Kidney epithelial cell (primary cell): Measurements from ENCODE around the gene YEATS4. TPM values are rescaled to one million over a fixed set of nuclear protein-coding genes. Genes with fewer than 3 reads are reported as not detected.

Experiments
- DNase-seq: peaks from one replicate; pipeline ENCODE4 v3.0.0-alpha.2; 2010; ENCODE audit warnings: low read depth
- H3K27me3 ChIP-seq: 2 replicates; pipeline ENCODE4 v1.6.0; 2011; ENCODE audit warnings: low read length; ENCODE audit not compliant: control insufficient read depth, insufficient read depth
- H3K36me3 ChIP-seq: 2 replicates; pipeline ENCODE4 v1.5.1; 2011; ENCODE audit warnings: low read length; ENCODE audit not compliant: control insufficient read depth, insufficient read depth
- H3K4me3 ChIP-seq: 2 replicates; pipeline ENCODE4 v1.5.1; 2011; ENCODE audit warnings: low read depth, mild to moderate bottlenecking, control low read depth, low read length
- total RNA-seq: library from RNA; depleted of rRNA; stranded (reverse); fragments of >200 nt; gene quantifications from 2 replicates; pipeline ENCODE4 v1.2.3, GENCODE V29; 2015
- TF ChIP-seq, protein P1 (sequence below): IDR thresholded peaks from 2 replicates; pipeline ENCODE4 v1.5.1; 2011; ENCODE audit warnings: mild to moderate bottlenecking, moderate library complexity, low read length, control low read depth, inconsistent platforms; ENCODE audit not compliant: insufficient read depth, poor library complexity, severe bottlenecking

The YEATS4 gene
- total RNA-seq, 1 donor from 2014 or later = 55.6 TPM

DNA sequence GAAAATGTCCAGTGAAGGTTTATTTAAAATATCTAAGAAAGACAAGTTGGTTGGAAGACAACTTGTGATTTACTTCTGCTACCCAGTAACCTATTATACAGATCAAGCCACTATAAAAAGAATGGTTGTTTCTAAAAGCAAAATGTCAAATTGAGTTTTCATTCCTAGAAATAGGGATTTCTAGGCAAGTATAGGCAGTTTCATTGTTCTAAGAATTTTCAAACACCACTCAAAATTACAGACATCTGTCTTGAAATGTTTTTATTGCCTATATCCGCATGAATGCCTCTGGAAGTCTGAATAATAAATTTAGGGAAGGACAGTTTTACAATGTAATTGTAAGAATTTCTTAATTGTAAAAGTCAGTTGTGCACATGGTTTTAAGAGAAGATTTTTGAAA lies 8.6 kb downstream of the YEATS4 start:
- TF ChIP-seq, protein P1, sequence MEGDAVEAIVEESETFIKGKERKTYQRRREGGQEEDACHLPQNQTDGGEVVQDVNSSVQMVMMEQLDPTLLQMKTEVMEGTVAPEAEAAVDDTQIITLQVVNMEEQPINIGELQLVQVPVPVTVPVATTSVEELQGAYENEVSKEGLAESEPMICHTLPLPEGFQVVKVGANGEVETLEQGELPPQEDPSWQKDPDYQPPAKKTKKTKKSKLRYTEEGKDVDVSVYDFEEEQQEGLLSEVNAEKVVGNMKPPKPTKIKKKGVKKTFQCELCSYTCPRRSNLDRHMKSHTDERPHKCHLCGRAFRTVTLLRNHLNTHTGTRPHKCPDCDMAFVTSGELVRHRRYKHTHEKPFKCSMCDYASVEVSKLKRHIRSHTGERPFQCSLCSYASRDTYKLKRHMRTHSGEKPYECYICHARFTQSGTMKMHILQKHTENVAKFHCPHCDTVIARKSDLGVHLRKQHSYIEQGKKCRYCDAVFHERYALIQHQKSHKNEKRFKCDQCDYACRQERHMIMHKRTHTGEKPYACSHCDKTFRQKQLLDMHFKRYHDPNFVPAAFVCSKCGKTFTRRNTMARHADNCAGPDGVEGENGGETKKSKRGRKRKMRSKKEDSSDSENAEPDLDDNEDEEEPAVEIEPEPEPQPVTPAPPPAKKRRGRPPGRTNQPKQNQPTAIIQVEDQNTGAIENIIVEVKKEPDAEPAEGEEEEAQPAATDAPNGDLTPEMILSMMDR = no peak
- no peak for DNase-seq
- no peaks in the 10 kb centered on the region for H3K36me3 ChIP-seq
- no peak overlapping the region for H3K4me3 ChIP-seq
- no peaks in the 10 kb centered on the region for H3K27me3 ChIP-seq

DNA sequence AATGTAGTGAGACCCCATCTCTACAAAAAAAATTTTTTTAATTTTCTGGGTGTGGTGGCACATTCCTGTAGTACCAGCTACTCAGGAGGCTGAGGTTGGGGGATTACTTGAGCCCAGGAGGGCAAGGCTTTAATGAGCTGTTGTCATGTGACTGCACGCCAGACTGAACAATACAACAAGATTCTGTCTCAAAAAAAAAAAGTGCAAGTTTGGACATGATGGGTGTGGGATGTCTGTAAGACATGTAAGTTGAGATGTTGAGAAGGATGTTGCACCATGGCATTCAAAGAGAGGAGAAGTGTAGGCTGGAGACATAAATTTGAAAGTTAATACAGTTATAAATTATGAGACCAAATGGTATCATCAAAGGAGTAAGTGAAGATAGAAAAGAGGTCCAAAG lies 23.5 kb downstream of the YEATS4 start:
- Histone ChIP-seq H3K4me3 (no peak overlapping the region), H3K27me3 (no peaks in the 10 kb centered on the region), H3K36me3 (no peaks in the 10 kb centered on the region)
- TF ChIP-seq, protein P1 = no peak
- no peak for DNase-seq

DNA sequence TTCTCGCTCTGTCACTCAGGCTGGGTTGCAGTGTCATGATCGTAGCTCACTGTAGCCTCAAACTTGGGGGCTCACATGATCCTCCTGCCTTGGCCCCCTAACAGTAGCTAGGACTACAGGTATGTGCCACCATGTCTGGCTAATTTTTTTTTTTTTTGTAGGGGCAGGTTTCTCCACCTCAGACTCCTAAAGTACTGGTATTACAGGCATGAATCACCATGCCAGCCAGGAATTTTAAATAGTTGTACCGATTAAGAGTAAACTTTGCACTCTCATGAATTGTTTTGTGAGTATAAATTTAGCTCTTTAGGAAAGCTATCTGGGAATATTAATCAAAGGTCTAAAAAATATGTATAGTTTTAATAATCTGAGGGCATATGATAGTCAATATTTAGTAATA lies 25.5 kb downstream of the YEATS4 start:
- H3K27me3 ChIP-seq = no peaks in the 10 kb centered on the region
- no peak for DNase-seq
- TF ChIP-seq, protein P1 = no peak

DNA sequence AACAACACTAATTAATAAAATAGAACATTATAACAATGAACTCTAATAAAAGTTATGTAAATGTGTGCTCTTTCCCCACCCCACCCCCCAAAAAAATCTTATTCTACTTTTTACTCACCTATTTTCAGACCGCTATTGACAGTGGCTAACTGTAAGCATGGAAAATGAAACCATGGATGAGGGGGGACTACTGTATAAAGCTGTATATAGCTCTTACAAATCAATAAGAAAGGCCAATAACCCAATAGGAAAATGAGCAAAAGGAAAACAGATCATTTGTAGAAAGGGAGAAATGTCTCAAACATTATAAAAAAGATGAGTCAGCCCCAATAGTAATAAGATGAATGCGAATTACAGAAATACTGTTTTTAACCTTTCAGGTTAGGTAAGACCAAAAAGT lies 27.4 kb downstream of the YEATS4 start:
- TF ChIP-seq, protein P1 = no peak

More for the DNA sequence above, 25.5 kb downstream of the YEATS4 start:
- Histone ChIP-seq H3K4me3 (no peak overlapping the region), H3K36me3 (no peaks in the 10 kb centered on the region)

DNA sequence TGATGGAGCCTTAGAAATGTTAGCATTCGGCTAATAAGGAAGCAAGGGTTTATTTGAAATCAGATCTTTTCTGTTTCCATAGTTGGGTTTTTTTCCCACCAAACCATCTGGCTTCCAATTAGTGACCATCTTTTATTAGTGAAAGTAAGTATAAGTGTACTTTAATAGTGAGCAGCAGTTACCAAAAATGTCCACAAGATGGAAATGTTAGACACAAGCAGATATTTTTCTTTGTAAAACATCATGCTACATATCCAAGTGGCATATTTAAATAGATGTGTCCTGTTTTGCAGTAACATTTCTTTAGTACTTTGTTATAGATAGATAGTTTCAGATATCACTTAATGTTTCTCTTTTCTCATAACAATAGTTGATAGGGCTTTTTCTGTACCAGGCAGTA lies 28.8 kb downstream of the YEATS4 start:
- H3K4me3 ChIP-seq = no peak overlapping the region
- TF ChIP-seq, protein P1 = peak; percentile 44
- no peaks in the 10 kb centered on the region for H3K27me3 ChIP-seq
- H3K36me3 ChIP-seq = no peaks in the 10 kb centered on the region
- DNase-seq = peak; percentile 23

More for the DNA sequence above, 27.4 kb downstream of the YEATS4 start:
- no peaks in the 10 kb centered on the region for H3K27me3 ChIP-seq
- H3K36me3 ChIP-seq = no peaks in the 10 kb centered on the region
- DNase-seq = no peak
- H3K4me3 ChIP-seq = no peak overlapping the region

DNA sequence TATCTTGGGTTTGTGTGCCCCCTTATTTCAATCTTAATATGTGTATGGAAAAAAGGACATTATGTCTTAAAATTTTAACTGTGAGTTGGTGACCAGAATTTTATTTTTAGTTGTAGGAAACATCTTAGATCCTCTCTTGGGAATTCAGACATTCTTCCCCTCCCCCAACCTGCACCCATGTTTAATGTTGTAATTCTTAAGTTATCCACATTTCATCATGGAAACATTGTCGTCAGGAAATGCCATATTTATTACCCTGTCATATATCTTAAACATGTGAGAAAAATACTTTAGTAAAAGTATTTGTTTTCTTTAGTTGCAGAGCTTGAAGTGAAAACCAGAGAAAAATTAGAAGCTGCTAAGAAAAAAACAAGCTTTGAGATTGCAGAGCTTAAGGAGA lies 30.3 kb downstream of the YEATS4 start:
- H3K27me3 ChIP-seq = no peaks in the 10 kb centered on the region
- DNase-seq = no peak
- TF ChIP-seq, protein P1 = no peak
- no peak overlapping the region for H3K4me3 ChIP-seq
- H3K36me3 ChIP-seq = no peaks in the 10 kb centered on the region
